DOHH2 (cell line): Measurements from ENCODE around the gene AUH.

Experiments used
- H3F3A ChIP-seq: fragments of 200-600 bp; sonication (generic), shearing (Covaris generic); 2 replicates; pipeline ENCODE4 v1.6.0; 2016; ENCODE audit warnings: antibody characterized with exemption, mild to moderate bottlenecking; ENCODE audit not compliant: control insufficient read depth, insufficient read depth
- H3K27ac ChIP-seq: fragments of 200-600 bp; sonication (generic); 2 replicates; pipeline ENCODE4 v1.5.1; 2014; ENCODE audit warnings: low read depth, mild to moderate bottlenecking, low read length, moderate library complexity
- H3K27me3 ChIP-seq: fragments of 200-600 bp; sonication (generic); 2 replicates; pipeline ENCODE4 v1.6.1; 2014; ENCODE audit warnings: mild to moderate bottlenecking, low read length, mixed read lengths; ENCODE audit not compliant: control insufficient read depth
- H3K36me3 ChIP-seq: fragments of 200-600 bp; sonication (generic); 2 replicates; pipeline ENCODE4 v1.6.1; 2014; ENCODE audit warnings: mild to moderate bottlenecking, low read length, moderate library complexity, mixed read lengths; ENCODE audit not compliant: control insufficient read depth
- H3K4me1 ChIP-seq: fragments of 200-600 bp; sonication (generic); 2 replicates; pipeline ENCODE4 v1.6.1; 2014; ENCODE audit warnings: mild to moderate bottlenecking, low read length, mixed read lengths; ENCODE audit not compliant: control insufficient read depth
- H3K4me2 ChIP-seq: fragments of 200-600 bp; sonication (generic); 2 replicates; pipeline ENCODE4 v1.6.0; 2014; ENCODE audit warnings: mild to moderate bottlenecking, low read length, moderate library complexity
- H3K4me3 ChIP-seq: fragments of 200-600 bp; sonication (generic); 2 replicates; pipeline ENCODE4 v1.5.1; 2014; ENCODE audit warnings: mild to moderate bottlenecking, low read length, mixed read lengths
- H3K79me2 ChIP-seq: fragments of 200-600 bp; sonication (generic); 2 replicates; pipeline ENCODE4 v1.6.1; 2014; ENCODE audit warnings: mild to moderate bottlenecking, low read length, mixed read lengths; ENCODE audit not compliant: control insufficient read depth
- H3K9me2 ChIP-seq: fragments of 200-600 bp; sonication (generic); replicated peaks from 2 replicates; pipeline ENCODE4 v1.6.1; 2014; ENCODE audit warnings: mild to moderate bottlenecking, low read length, mixed read lengths; ENCODE audit not compliant: control insufficient read depth
- H3K9me3 ChIP-seq: fragments of 200-600 bp; sonication (generic); 2 replicates; pipeline ENCODE4 v1.6.1; 2014; ENCODE audit warnings: antibody characterized with exemption, low read length, mixed read lengths; ENCODE audit not compliant: control insufficient read depth, insufficient read depth
- H4K20me1 ChIP-seq: fragments of 200-600 bp; sonication (generic); 2 replicates; pipeline ENCODE4 v1.6.0; 2014; ENCODE audit warnings: low read depth, mild to moderate bottlenecking, antibody characterized with exemption, low read length, moderate library complexity; ENCODE audit not compliant: control insufficient read depth, insufficient read depth
- EZH2phosphoT487 ChIP-seq: fragments of 200-600 bp; sonication (generic); IDR thresholded peaks from 2 replicates; pipeline ENCODE4 v1.6.1; 2017; ENCODE audit warnings: borderline replicate concordance, mild to moderate bottlenecking, antibody characterized with exemption, low read length, moderate library complexity, mixed read lengths
- TF ChIP-seq, protein P1 (sequence below): fragments of 200-600 bp; sonication (generic); IDR thresholded peaks from one replicate; pipeline ENCODE4 v1.5.1; 2014; ENCODE audit warnings: antibody characterized with exemption, mild to moderate bottlenecking, low read depth, low read length; ENCODE audit not compliant: poor library complexity, severe bottlenecking

AUH gene

DNA sequence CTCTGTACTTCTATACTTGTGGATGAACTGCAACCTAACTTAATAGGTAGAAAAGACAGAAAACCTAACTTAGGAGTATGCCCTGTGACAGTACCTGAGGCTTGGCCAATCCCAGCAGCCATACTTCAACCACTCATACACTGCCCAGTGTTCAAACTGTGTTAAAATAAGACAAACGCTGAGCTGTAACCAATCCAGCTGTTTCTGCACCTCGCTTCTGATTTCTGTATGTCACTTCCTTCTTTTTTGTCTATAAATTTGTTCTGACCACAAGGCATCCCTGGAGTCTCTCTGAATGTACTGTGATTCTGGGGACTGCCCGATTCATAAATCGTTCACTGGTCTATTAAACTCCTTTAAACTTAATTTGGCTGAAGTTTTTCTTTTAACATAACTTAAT is 41.4 kb downstream of the AUH start:
- TF ChIP-seq, protein P1, sequence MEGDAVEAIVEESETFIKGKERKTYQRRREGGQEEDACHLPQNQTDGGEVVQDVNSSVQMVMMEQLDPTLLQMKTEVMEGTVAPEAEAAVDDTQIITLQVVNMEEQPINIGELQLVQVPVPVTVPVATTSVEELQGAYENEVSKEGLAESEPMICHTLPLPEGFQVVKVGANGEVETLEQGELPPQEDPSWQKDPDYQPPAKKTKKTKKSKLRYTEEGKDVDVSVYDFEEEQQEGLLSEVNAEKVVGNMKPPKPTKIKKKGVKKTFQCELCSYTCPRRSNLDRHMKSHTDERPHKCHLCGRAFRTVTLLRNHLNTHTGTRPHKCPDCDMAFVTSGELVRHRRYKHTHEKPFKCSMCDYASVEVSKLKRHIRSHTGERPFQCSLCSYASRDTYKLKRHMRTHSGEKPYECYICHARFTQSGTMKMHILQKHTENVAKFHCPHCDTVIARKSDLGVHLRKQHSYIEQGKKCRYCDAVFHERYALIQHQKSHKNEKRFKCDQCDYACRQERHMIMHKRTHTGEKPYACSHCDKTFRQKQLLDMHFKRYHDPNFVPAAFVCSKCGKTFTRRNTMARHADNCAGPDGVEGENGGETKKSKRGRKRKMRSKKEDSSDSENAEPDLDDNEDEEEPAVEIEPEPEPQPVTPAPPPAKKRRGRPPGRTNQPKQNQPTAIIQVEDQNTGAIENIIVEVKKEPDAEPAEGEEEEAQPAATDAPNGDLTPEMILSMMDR, result no peak
- TF ChIP-seq EZH2phosphoT487, result no peak
- Histone ChIP-seq H3K36me3 (no peaks in the 10 kb centered on the region), H4K20me1 (no peaks in the 10 kb centered on the region), H3K9me2 (no peaks in the 10 kb centered on the region), H3K9me3 (no peaks in the 10 kb centered on the region), H3K79me2 (no peaks in the 10 kb centered on the region), H3K4me3 (no peak overlapping the region), H3K27me3 (no peaks in the 10 kb centered on the region), H3F3A (no peaks in the 10 kb centered on the region), H3K27ac (no peak overlapping the region), H3K4me2 (no peak overlapping the region), H3K4me1 (peaks cover 8% of the 10 kb centered on the region)

GRCh38 chr9:91316093-91316492 is 45.6 kb downstream of the AUH start:
- Histone ChIP-seq H3K9me3 (no peaks in the 10 kb centered on the region), H3K4me3 (no peak overlapping the region), H3K27me3 (no peaks in the 10 kb centered on the region), H3K79me2 (no peaks in the 10 kb centered on the region), H3F3A (no peaks in the 10 kb centered on the region), H4K20me1 (no peaks in the 10 kb centered on the region), H3K9me2 (no peaks in the 10 kb centered on the region), H3K27ac (no peak overlapping the region), H3K36me3 (no peaks in the 10 kb centered on the region), H3K4me1 (peaks cover 13% of the 10 kb centered on the region), H3K4me2 (no peak overlapping the region)
- no peak for TF ChIP-seq EZH2phosphoT487
- TF ChIP-seq, protein P1, result no peak

GRCh38 chr9:91315191-91315590 is 46.5 kb downstream of the AUH start:
- no peaks in the 10 kb centered on the region for H3K27me3 ChIP-seq
- no peaks in the 10 kb centered on the region for H3F3A ChIP-seq
- no peaks in the 10 kb centered on the region for H3K36me3 ChIP-seq
- H3K9me3 ChIP-seq, result no peaks in the 10 kb centered on the region
- peaks cover 6% of the 10 kb centered on the region for H3K4me1 ChIP-seq
- no peak overlapping the region for H3K27ac ChIP-seq
- H3K4me3 ChIP-seq, result no peak overlapping the region
- no peak overlapping the region for H3K4me2 ChIP-seq
- H3K79me2 ChIP-seq, result no peaks in the 10 kb centered on the region
- no peaks in the 10 kb centered on the region for H3K9me2 ChIP-seq
- no peak for TF ChIP-seq EZH2phosphoT487
- TF ChIP-seq, protein P1, result no peak
- no peaks in the 10 kb centered on the region for H4K20me1 ChIP-seq
